HCT116 (cell line): ENCODE data around the gene SH3PXD2A. TPM values are rescaled to one million over a fixed set of nuclear protein-coding genes. Genes with fewer than 3 reads are reported as not detected.

Experiments
- ATAC-seq: fragments of 200-7000 bp; cut with Tn5 transposase; 2 replicates; pipeline ENCODE4 v1.9.1; 2020; ENCODE audit warnings: mild to moderate bottlenecking, moderate library complexity
- BruUV-seq: library from RNA; stranded (reverse); fragments of 400-500 nt; replicated peaks from 2 replicates; lab custom pipeline; 2021; lab: Mats Ljungman, UMichigan
- CTCF ChIA-PET: fragments of 300-600 bp; sonication (Branson Sonifier 250); formaldehyde crosslinking; loops from one replicate; lab custom pipeline; 2021; ENCODE audit warnings: antibody characterized with exemption; lab: Charles Lee
- POLR2A ChIA-PET: fragments of 300-600, 350-600 bp; sonication (Branson Sonifier 250); formaldehyde crosslinking; loops from one replicate; lab custom pipeline; 2021; ENCODE audit warnings: antibody characterized with exemption; lab: Charles Lee
- RAD21 ChIA-PET, 2 experiments: fragments of 300-600 bp; sonication (Branson Sonifier 250); formaldehyde crosslinking; loops; one replicate each; lab custom pipeline; 2023; ENCODE audit warnings: low total read pairs in 2 of 2; ENCODE audit not compliant: uncharacterized antibody in 2 of 2, unreplicated experiment in 2 of 2, low non-redundant PET in 1 of 2; lab: Charles Lee
- DNase-seq: peaks from one replicate; pipeline ENCODE4 v3.0.0-alpha.2; 2010; ENCODE audit warnings: low read depth, low spot score
- H2AFZ ChIP-seq: fragments of 200-600 bp; shearing (Covaris generic), sonication (generic); 2 replicates; pipeline ENCODE4 v1.6.1; 2017; ENCODE audit warnings: low read depth, mixed run types, mixed read lengths, antibody characterized with exemption, low read length; ENCODE audit not compliant: poor library complexity, severe bottlenecking
- H3K27ac ChIP-seq: 2 replicates; pipeline ENCODE4 v1.5.1; 2012; ENCODE audit warnings: low read depth, low read length
- H3K27me3 ChIP-seq: fragments of 200-600 bp; sonication (generic); 2 replicates; pipeline ENCODE4 v1.6.1; 2016; ENCODE audit warnings: mixed run types, low read length, mixed read lengths; ENCODE audit not compliant: insufficient read depth
- H3K36me3 ChIP-seq, 2 experiments: fragments of 200-500 bp in 1 of 2; fragments of 200-600 bp in 1 of 2; sonication (Bioruptor generic) in 1 of 2; sonication (generic) in 1 of 2; 2 replicates each; pipeline versions ENCODE4 v1.5.1 to v1.6.1; 2014 to 2016; ENCODE audit warnings: low read length in 2 of 2, inconsistent platforms in 1 of 2, mixed read lengths in 1 of 2, mixed run types in 1 of 2; ENCODE audit not compliant: insufficient read depth in 2 of 2, control insufficient read depth in 1 of 2
- H3K4me1 ChIP-seq, 2 experiments: fragments of 200-600 bp in 1 of 2; sonication (generic) in 1 of 2; 2 replicates each; pipeline versions ENCODE4 v1.5.1 to v1.6.1; 2012 to 2017; ENCODE audit warnings: low read length in 2 of 2, inconsistent platforms in 1 of 2, mild to moderate bottlenecking in 1 of 2, mixed read lengths in 1 of 2, mixed run types in 1 of 2, moderate library complexity in 1 of 2; ENCODE audit not compliant: insufficient read depth in 2 of 2, control insufficient read depth in 1 of 2
- H3K4me2 ChIP-seq: fragments of 200-600 bp; sonication (generic); 2 replicates; pipeline ENCODE4 v1.6.1; 2017; ENCODE audit warnings: mixed run types, low read length, mixed read lengths
- H3K4me3 ChIP-seq, 2 experiments: fragments of 200-600 bp in 1 of 2; sonication (generic) in 1 of 2; replicated peaks in 1 of 2; 2 replicates each; pipeline ENCODE4 v1.5.1; 2011 to 2016; ENCODE audit warnings: low read length in 2 of 2, control low read depth in 1 of 2, low read depth in 1 of 2, mild to moderate bottlenecking in 1 of 2, mixed read lengths in 1 of 2, mixed run types in 1 of 2
- H3K79me2 ChIP-seq: fragments of 200-600 bp; sonication (generic); 2 replicates; pipeline ENCODE4 v1.6.1; 2017; ENCODE audit warnings: mild to moderate bottlenecking, mixed run types, low read length, moderate library complexity, mixed read lengths; ENCODE audit not compliant: insufficient read depth
- H3K9ac ChIP-seq: fragments of 200-600 bp; sonication (generic); 2 replicates; pipeline ENCODE4 v1.6.1; 2016; ENCODE audit warnings: low read length, mixed read lengths
- H3K9me2 ChIP-seq: fragments of 200-600 bp; sonication (generic), shearing (Covaris generic); 2 replicates; pipeline ENCODE4 v1.6.1; 2017; ENCODE audit warnings: mixed run types, mild to moderate bottlenecking, moderate library complexity; ENCODE audit not compliant: insufficient read depth
- H3K9me3 ChIP-seq, 2 experiments: fragments of 200-500 bp in 1 of 2; fragments of 200-600 bp in 1 of 2; sonication (Bioruptor generic) in 1 of 2; sonication (generic) in 1 of 2; 2 replicates each; pipeline ENCODE4 v1.6.1; 2014 to 2017; ENCODE audit warnings: low read length in 2 of 2, mixed read lengths in 2 of 2, inconsistent platforms in 1 of 2, low read depth in 1 of 2, mild to moderate bottlenecking in 1 of 2, mixed run types in 1 of 2, moderate library complexity in 1 of 2; ENCODE audit not compliant: control insufficient read depth in 1 of 2, insufficient read depth in 1 of 2
- H4K20me1 ChIP-seq: fragments of 200-600 bp; sonication (generic), shearing (Covaris generic); 2 replicates; pipeline ENCODE4 v1.6.1; 2017; ENCODE audit warnings: mixed run types, mild to moderate bottlenecking, moderate library complexity; ENCODE audit not compliant: insufficient read depth
- CBX3 ChIP-seq: IDR thresholded peaks from 2 replicates; pipeline ENCODE4 v1.6.1; 2012; ENCODE audit warnings: low read depth
- CEBPB ChIP-seq: IDR thresholded peaks from 2 replicates; pipeline ENCODE4 v1.6.1; 2012; ENCODE audit warnings: low read depth
- CTCF ChIP-seq, 3 experiments: fragments of 200-600 bp in 1 of 3; sonication (generic) in 1 of 3; IDR thresholded peaks in 2 of 3; conservative IDR thresholded peaks in 1 of 3; 2 replicates each; pipeline ENCODE4 v1.5.1; 2012 to 2017; ENCODE audit warnings: low read depth in 2 of 3, low read length in 2 of 3, antibody characterized with exemption in 1 of 3, borderline replicate concordance in 1 of 3, control low read depth in 1 of 3, mild to moderate bottlenecking in 1 of 3, mixed read lengths in 1 of 3, mixed run types in 1 of 3, moderate library complexity in 1 of 3; ENCODE audit not compliant: insufficient read depth in 1 of 3
- ELF1 ChIP-seq: IDR thresholded peaks from 2 replicates; pipeline ENCODE4 v1.6.1; 2012; ENCODE audit warnings: low read depth, borderline replicate concordance
- EZH2 ChIP-seq: fragments of 200-600 bp; sonication (generic); IDR thresholded peaks from 2 replicates; pipeline ENCODE4 v1.6.1; 2017; ENCODE audit warnings: antibody characterized with exemption, mixed run types
- EZH2phosphoT487 ChIP-seq: fragments of 200-600 bp; IDR thresholded peaks from 2 replicates; pipeline ENCODE4 v1.6.1; 2018; ENCODE audit warnings: antibody characterized with exemption, borderline replicate concordance
- FOSL1 ChIP-seq: IDR thresholded peaks from 2 replicates; pipeline ENCODE4 v1.6.1; 2012; ENCODE audit warnings: low read depth
- POLR2A ChIP-seq: IDR thresholded peaks from 2 replicates; pipeline ENCODE4 v1.7.0; 2011; ENCODE audit warnings: borderline replicate concordance; ENCODE audit not compliant: insufficient read depth, insufficient read length; ENCODE audit errors: extremely low read depth
- POLR2AphosphoS5 ChIP-seq: IDR thresholded peaks from 2 replicates; pipeline ENCODE4 v1.6.1; 2011; ENCODE audit warnings: mild to moderate bottlenecking, low read depth, low read length, moderate library complexity
- RAD21 ChIP-seq: IDR thresholded peaks from 2 replicates; pipeline ENCODE4 v1.6.1; 2012; ENCODE audit warnings: low read depth, mild to moderate bottlenecking
- REST ChIP-seq: IDR thresholded peaks from 2 replicates; pipeline ENCODE4 v1.6.1; 2012; ENCODE audit warnings: low read depth
- SP1 ChIP-seq: IDR thresholded peaks from 2 replicates; pipeline ENCODE4 v1.6.1; 2012; ENCODE audit warnings: low read depth
- SRF ChIP-seq: IDR thresholded peaks from 2 replicates; pipeline ENCODE4 v1.6.1; 2012; ENCODE audit warnings: low read depth
- ZFX ChIP-seq: fragments of 450-650 bp; IDR thresholded peaks from 2 replicates; pipeline ENCODE4 v1.6.1; 2017
- ZNF274 ChIP-seq: fragments of 200-500 bp; sonication (Bioruptor generic); IDR thresholded peaks from 2 replicates; pipeline ENCODE4 v1.6.1; 2014; ENCODE audit warnings: mild to moderate bottlenecking, low read depth, low read length, inconsistent platforms
- intact Hi-C: fragments of 100-400 bp; cut with micrococcal nuclease; formaldehyde crosslinking; loops from 2 replicates; pipeline ENCODE4 v1.10.0; 2022
- total RNA-seq: library from RNA; stranded (reverse); gene quantifications from one replicate; pipeline ENCODE4 v1.2.1, GENCODE V29; 2021; ENCODE audit not compliant: unreplicated experiment

Gene SH3PXD2A
- total RNA-seq, 1 experiment from 2014 or later: 8.7 TPM

- TF ChIP-seq EZH2 (no peak), FOSL1 (no peak), POLR2AphosphoS5 (no peak), ELF1 (no peak), RAD21 (no peak), POLR2A (no peak), REST (no peak), CTCF (IDR thresholded peaks at IDR 0.05 in 2 of 3, conservative IDR thresholded peaks at IDR 0.05 in 1 of 3; ENCODE audit: borderline replicate concordance in 1 of 3, insufficient read depth in 1 of 3, low read depth in 2 of 3, low read length in 2 of 3) (no peak), ZNF274 (no peak), CBX3 (no peak), ZFX (no peak), EZH2phosphoT487 (no peak), CEBPB (no peak), SRF (no peak), SP1 (no peak)
- TF ChIP-seq, all 23 proteins: peak for 0
- CTCF ChIA-PET: no interaction called here
- H3K79me2 ChIP-seq: no peaks in the 10 kb centered on the region
- no peaks in the 10 kb centered on the region for H3K9me3 ChIP-seq
- H4K20me1 ChIP-seq: no peaks in the 10 kb centered on the region
- no peaks in the 10 kb centered on the region for H3K27me3 ChIP-seq
- H3K4me2 ChIP-seq: no peak overlapping the region
- RAD21 ChIA-PET: no interaction called here
- no peaks in the 10 kb centered on the region for H3K9me2 ChIP-seq
- peaks cover 0 to 26% of the 10 kb centered on the region in 2 experiments; a peak in 1 of 4 replicates for H3K4me1 ChIP-seq
- H3K9ac ChIP-seq: no peak overlapping the region
- no peak overlapping the region for H2AFZ ChIP-seq
- intact Hi-C loops: no loop called here
- no peaks in the 10 kb centered on the region for H3K36me3 ChIP-seq
- no peak for ATAC-seq
- H3K4me3 ChIP-seq: no peak overlapping the region
- BruUV-seq: no TSS peak
- DNase-seq: no peak
- no peak overlapping the region for H3K27ac ChIP-seq
- POLR2A ChIA-PET: no interaction called here
Measured at GRCh38 chr10:103568505-103568904, 286.9 kb downstream of the SH3PXD2A start.
